Measurements from ENCODE around the gene FAH. TPM values are rescaled to one million over a fixed set of nuclear protein-coding genes. Genes with fewer than 3 reads are reported as not detected.

Gene FAH
- polyA plus RNA-seq, 1 donor from 2014 or later = 3.1 TPM

DNA sequence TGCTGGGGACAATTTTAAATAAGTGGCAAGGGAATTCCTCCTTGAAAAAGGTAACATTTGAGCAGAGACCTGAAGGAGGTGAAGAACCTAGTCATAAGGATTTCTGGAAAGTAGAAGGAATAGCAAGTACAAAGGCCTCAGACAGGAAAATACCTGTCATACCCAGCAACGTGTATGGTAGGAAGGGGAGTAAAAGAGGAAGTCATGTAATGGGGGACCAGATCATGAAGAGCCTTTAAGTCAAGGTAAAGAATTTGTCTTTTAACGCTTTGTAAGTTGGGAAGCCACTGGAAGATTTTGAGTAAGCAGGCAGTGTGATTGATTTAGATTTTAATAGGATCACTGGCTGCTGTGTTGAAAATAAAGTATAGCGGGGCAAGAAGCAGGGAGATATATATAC lies 43.4 kb upstream of the FAH start:
- Histone ChIP-seq H3K4me3 (ENCODE audit: low read length) (no peak overlapping the region), H2AFZ (ENCODE audit: low read depth, low read length) (no peak overlapping the region), H4K20me1 (ENCODE audit: insufficient read depth) (no peaks in the 10 kb centered on the region), H3K27ac (ENCODE audit: low read length) (no peak overlapping the region), H3K27me3 (ENCODE audit: insufficient read depth, low read depth, low read length) (no peaks in the 10 kb centered on the region), H3K36me3 (ENCODE audit: insufficient read depth, low read length) (no peaks in the 10 kb centered on the region), H3K9me3 (ENCODE audit: low read length) (no peaks in the 10 kb centered on the region), H3K9ac (ENCODE audit: low read length) (no peak overlapping the region), H3K79me2 (replicated peaks; ENCODE audit: insufficient read depth, low read length) (peaks cover 9% of the 10 kb centered on the region), H3K4me2 (ENCODE audit: low read length) (no peak overlapping the region), H3F3A (ENCODE audit: insufficient read depth, low read length, poor library complexity, severe bottlenecking) (no peaks in the 10 kb centered on the region), H3K9me2 (ENCODE audit: insufficient read depth, low read length) (no peaks in the 10 kb centered on the region)
- TF ChIP-seq, protein P1, sequence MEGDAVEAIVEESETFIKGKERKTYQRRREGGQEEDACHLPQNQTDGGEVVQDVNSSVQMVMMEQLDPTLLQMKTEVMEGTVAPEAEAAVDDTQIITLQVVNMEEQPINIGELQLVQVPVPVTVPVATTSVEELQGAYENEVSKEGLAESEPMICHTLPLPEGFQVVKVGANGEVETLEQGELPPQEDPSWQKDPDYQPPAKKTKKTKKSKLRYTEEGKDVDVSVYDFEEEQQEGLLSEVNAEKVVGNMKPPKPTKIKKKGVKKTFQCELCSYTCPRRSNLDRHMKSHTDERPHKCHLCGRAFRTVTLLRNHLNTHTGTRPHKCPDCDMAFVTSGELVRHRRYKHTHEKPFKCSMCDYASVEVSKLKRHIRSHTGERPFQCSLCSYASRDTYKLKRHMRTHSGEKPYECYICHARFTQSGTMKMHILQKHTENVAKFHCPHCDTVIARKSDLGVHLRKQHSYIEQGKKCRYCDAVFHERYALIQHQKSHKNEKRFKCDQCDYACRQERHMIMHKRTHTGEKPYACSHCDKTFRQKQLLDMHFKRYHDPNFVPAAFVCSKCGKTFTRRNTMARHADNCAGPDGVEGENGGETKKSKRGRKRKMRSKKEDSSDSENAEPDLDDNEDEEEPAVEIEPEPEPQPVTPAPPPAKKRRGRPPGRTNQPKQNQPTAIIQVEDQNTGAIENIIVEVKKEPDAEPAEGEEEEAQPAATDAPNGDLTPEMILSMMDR (IDR thresholded peaks at IDR 0.05; ENCODE audit: poor library complexity, severe bottlenecking) = no peak
- TF ChIP-seq EP300 (conservative IDR thresholded peaks at IDR 0.05; ENCODE audit: poor library complexity, severe bottlenecking) (no peak), MXI1 (conservative IDR thresholded peaks at IDR 0.05; ENCODE audit: poor library complexity, severe bottlenecking) (no peak), SMC3 (conservative IDR thresholded peaks at IDR 0.05; ENCODE audit: poor library complexity) (no peak), TAF1 (IDR thresholded peaks at IDR 0.05; ENCODE audit: low read depth) (no peak), POLR2AphosphoS5 (IDR thresholded peaks at IDR 0.05) (no peak), RAD21 (conservative IDR thresholded peaks at IDR 0.05) (no peak), EZH2 (IDR thresholded peaks at IDR 0.05; ENCODE audit: borderline replicate concordance, insufficient read depth, low read length, poor library complexity, severe bottlenecking) (no peak)
- TF ChIP-seq, protein P2, sequence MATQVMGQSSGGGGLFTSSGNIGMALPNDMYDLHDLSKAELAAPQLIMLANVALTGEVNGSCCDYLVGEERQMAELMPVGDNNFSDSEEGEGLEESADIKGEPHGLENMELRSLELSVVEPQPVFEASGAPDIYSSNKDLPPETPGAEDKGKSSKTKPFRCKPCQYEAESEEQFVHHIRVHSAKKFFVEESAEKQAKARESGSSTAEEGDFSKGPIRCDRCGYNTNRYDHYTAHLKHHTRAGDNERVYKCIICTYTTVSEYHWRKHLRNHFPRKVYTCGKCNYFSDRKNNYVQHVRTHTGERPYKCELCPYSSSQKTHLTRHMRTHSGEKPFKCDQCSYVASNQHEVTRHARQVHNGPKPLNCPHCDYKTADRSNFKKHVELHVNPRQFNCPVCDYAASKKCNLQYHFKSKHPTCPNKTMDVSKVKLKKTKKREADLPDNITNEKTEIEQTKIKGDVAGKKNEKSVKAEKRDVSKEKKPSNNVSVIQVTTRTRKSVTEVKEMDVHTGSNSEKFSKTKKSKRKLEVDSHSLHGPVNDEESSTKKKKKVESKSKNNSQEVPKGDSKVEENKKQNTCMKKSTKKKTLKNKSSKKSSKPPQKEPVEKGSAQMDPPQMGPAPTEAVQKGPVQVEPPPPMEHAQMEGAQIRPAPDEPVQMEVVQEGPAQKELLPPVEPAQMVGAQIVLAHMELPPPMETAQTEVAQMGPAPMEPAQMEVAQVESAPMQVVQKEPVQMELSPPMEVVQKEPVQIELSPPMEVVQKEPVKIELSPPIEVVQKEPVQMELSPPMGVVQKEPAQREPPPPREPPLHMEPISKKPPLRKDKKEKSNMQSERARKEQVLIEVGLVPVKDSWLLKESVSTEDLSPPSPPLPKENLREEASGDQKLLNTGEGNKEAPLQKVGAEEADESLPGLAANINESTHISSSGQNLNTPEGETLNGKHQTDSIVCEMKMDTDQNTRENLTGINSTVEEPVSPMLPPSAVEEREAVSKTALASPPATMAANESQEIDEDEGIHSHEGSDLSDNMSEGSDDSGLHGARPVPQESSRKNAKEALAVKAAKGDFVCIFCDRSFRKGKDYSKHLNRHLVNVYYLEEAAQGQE (IDR thresholded peaks at IDR 0.05; ENCODE audit: borderline replicate concordance) = no peak

DNA sequence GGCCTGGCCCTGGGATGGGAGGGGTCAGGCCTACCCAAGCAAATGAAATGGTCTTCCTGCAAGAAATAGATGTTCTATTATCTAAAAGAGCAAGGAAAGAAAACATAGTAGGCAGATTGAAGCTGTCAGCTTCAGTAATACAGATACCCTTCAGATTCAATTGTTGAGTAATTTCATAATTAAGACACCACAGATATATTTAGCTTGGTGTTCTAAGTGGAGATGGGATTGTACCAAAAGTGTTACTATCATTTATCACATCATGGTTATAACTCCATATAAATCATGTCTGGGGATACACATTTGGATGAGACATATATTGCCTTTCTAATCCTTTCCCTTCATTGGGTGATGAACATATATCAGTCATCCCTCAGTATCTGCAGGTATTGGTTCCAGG lies 41.9 kb upstream of the FAH start:
- Histone ChIP-seq H3F3A (ENCODE audit: insufficient read depth, low read length, poor library complexity, severe bottlenecking) (no peaks in the 10 kb centered on the region), H3K4me2 (ENCODE audit: low read length) (no peak overlapping the region), H3K9ac (ENCODE audit: low read length) (no peak overlapping the region), H3K36me3 (ENCODE audit: insufficient read depth, low read length) (no peaks in the 10 kb centered on the region), H3K9me3 (ENCODE audit: low read length) (no peaks in the 10 kb centered on the region), H3K4me3 (ENCODE audit: low read length) (no peak overlapping the region), H3K9me2 (ENCODE audit: insufficient read depth, low read length) (no peaks in the 10 kb centered on the region), H3K79me2 (replicated peaks; ENCODE audit: insufficient read depth, low read length) (peaks cover 14% of the 10 kb centered on the region), H3K27ac (ENCODE audit: low read length) (no peak overlapping the region), H2AFZ (ENCODE audit: low read depth, low read length) (no peak overlapping the region), H4K20me1 (ENCODE audit: insufficient read depth) (no peaks in the 10 kb centered on the region), H3K27me3 (ENCODE audit: insufficient read depth, low read depth, low read length) (no peaks in the 10 kb centered on the region)
- TF ChIP-seq EP300 (conservative IDR thresholded peaks at IDR 0.05; ENCODE audit: poor library complexity, severe bottlenecking) = no peak
- TF ChIP-seq POLR2AphosphoS5 (IDR thresholded peaks at IDR 0.05) = no peak
- TF ChIP-seq EZH2 (IDR thresholded peaks at IDR 0.05; ENCODE audit: borderline replicate concordance, insufficient read depth, low read length, poor library complexity, severe bottlenecking) = no peak
- no peak for TF ChIP-seq RAD21 (conservative IDR thresholded peaks at IDR 0.05)
- TF ChIP-seq, protein P1 (IDR thresholded peaks at IDR 0.05; ENCODE audit: poor library complexity, severe bottlenecking) = no peak
- no peak for TF ChIP-seq MXI1 (conservative IDR thresholded peaks at IDR 0.05; ENCODE audit: poor library complexity, severe bottlenecking)
- no peak for TF ChIP-seq SMC3 (conservative IDR thresholded peaks at IDR 0.05; ENCODE audit: poor library complexity)
- TF ChIP-seq TAF1 (IDR thresholded peaks at IDR 0.05; ENCODE audit: low read depth) = no peak
- TF ChIP-seq, protein P2 (IDR thresholded peaks at IDR 0.05; ENCODE audit: borderline replicate concordance) = no peak

Data from neural cell (in vitro differentiated cells).